Measurements from ENCODE around the gene TNFSF10. TPM values are rescaled to one million over a fixed set of nuclear protein-coding genes. Genes with fewer than 3 reads are reported as not detected.

The TNFSF10 gene
- total RNA-seq, 1 experiment from 2014 or later, result 23.8 TPM

GRCh38 chr3:172517859-172518466 is 5.3 kb downstream of the TNFSF10 start:
- DNase-seq (ENCODE audit: low read depth), result no peak

- peak; percentile 91 for DNase-seq (ENCODE audit: low read depth)
These were observed 6.7 kb downstream of the TNFSF10 start for GRCh38 chr3:172516318-172517214.

GRCh38 chr3:172515130-172515918 is 7.9 kb downstream of the TNFSF10 start:
- DNase-seq (ENCODE audit: low read depth), result no peak

- no peak for DNase-seq (ENCODE audit: low read depth)
These were observed 8.6 kb downstream of the TNFSF10 start for GRCh38 chr3:172514678-172515077.

- peak; percentile 41 for DNase-seq (ENCODE audit: low read depth)
These were observed 9.7 kb downstream of the TNFSF10 start for GRCh38 chr3:172513488-172513887.

GRCh38 chr3:172511783-172512762 is 11.2 kb downstream of the TNFSF10 start:
- DNase-seq (ENCODE audit: low read depth), result peak; percentile 68

GRCh38 chr3:172506094-172506493 is 17.1 kb downstream of the TNFSF10 start:
- DNase-seq (ENCODE audit: low read depth), result no peak

GRCh38 chr3:172501540-172501939 is 21.7 kb downstream of the TNFSF10 start:
- DNase-seq (ENCODE audit: low read depth), result no peak

GRCh38 chr3:172490198-172490669 is 33.0 kb downstream of the TNFSF10 start:
- DNase-seq (ENCODE audit: low read depth), result peak; percentile 81

- DNase-seq (ENCODE audit: low read depth), result no peak
These were observed 45.1 kb downstream of the TNFSF10 start for GRCh38 chr3:172478116-172478515.

GRCh38 chr3:172476347-172476746 is 46.9 kb downstream of the TNFSF10 start:
- peak; percentile 8 for DNase-seq (ENCODE audit: low read depth)

GRCh38 chr3:172475703-172476102 is 47.5 kb downstream of the TNFSF10 start:
- no peak for DNase-seq (ENCODE audit: low read depth)

- no peak for DNase-seq (ENCODE audit: low read depth)
These were observed 51.3 kb downstream of the TNFSF10 start for GRCh38 chr3:172471903-172472302.

- DNase-seq (ENCODE audit: low read depth), result no peak
These were observed 52.6 kb downstream of the TNFSF10 start for GRCh38 chr3:172470588-172470987.

- DNase-seq (ENCODE audit: low read depth), result peak; percentile 59
These were observed 55.9 kb downstream of the TNFSF10 start for GRCh38 chr3:172467170-172467824.

- DNase-seq (ENCODE audit: low read depth), result no peak
These were observed 56.6 kb downstream of the TNFSF10 start for GRCh38 chr3:172466553-172467130.

- no peak for DNase-seq (ENCODE audit: low read depth)
These were observed 57.9 kb downstream of the TNFSF10 start for GRCh38 chr3:172465281-172465680.

GRCh38 chr3:172464306-172464705 is 58.9 kb downstream of the TNFSF10 start:
- no peak for DNase-seq (ENCODE audit: low read depth)

- DNase-seq (ENCODE audit: low read depth), result peak; percentile 29
These were observed 61.6 kb downstream of the TNFSF10 start for GRCh38 chr3:172461530-172462138.

- DNase-seq (ENCODE audit: low read depth), result no peak
These were observed 66.8 kb downstream of the TNFSF10 start for GRCh38 chr3:172456404-172456803.
